NT2/D1 (cell line): ENCODE measurements around the gene ENO2.
A peak's percentile ranks its signal among the peaks of the same experiment; 100 is the strongest.

Experiments
- DNase-seq: peaks from one replicate; pipeline ENCODE4 v3.0.0-alpha.2; 2011; ENCODE audit warnings: low read depth, low spot score
- H3K27me3 ChIP-seq: 2 replicates; pipeline ENCODE4 v1.6.0; 2011; ENCODE audit warnings: mild to moderate bottlenecking; ENCODE audit not compliant: insufficient read length, insufficient read depth
- H3K36me3 ChIP-seq: 2 replicates; pipeline ENCODE4 v1.6.1; 2011; ENCODE audit warnings: mild to moderate bottlenecking, low read length, mixed read lengths; ENCODE audit not compliant: insufficient read depth, insufficient read length
- H3K4me1 ChIP-seq: 2 replicates; pipeline ENCODE4 v1.5.1; 2011; ENCODE audit not compliant: insufficient read depth, insufficient read length
- H3K4me3 ChIP-seq: 2 replicates; pipeline ENCODE4 v1.5.1; 2011; ENCODE audit warnings: low read depth; ENCODE audit not compliant: insufficient read length
- H3K9ac ChIP-seq: 2 replicates; pipeline ENCODE4 v1.6.0; 2011; ENCODE audit warnings: low read depth; ENCODE audit not compliant: insufficient read length
- H3K9me3 ChIP-seq: 2 replicates; pipeline ENCODE4 v1.5.1; 2011; ENCODE audit warnings: mild to moderate bottlenecking, low read length; ENCODE audit not compliant: insufficient read depth
- SUZ12 ChIP-seq: IDR thresholded peaks from 2 replicates; pipeline ENCODE4 v1.6.1; 2011; ENCODE audit not compliant: insufficient read length, insufficient read depth; ENCODE audit errors: extremely low read depth
- YY1 ChIP-seq: IDR thresholded peaks from 2 replicates; pipeline ENCODE4 v1.6.1; 2011; ENCODE audit not compliant: insufficient read length, insufficient read depth
- ZNF274 ChIP-seq: IDR thresholded peaks from 2 replicates; pipeline ENCODE4 v1.6.1; 2011; ENCODE audit warnings: mild to moderate bottlenecking, low read depth, low read length

ENO2 gene

DNA sequence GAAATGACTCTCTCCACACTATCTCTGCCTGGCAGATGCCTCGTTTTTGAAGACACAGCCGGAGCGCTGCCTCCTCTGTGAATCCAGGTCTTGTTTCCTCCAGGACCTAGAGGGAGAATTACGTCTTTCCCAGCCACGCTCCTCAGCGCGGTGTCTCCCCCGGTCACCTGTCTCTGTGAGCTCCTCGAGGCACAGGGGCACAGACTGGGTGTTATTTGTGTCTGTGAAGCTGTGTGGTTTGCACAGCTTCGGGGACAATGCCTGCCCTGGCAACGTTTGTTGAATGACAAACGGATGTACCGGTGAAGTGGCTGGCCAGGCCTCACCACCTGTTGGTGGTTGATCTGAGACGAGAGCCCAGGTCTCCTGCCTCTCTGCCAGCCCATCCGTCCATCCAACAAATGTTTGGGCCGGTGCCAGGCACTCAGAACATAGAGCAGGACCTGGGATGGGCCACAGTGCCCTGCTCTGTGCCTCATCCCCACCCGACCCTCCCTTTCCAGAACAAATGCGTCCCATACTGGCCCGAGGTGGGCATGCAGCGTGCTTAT lies 42.8 kb downstream of the ENO2 start:
- Histone ChIP-seq H3K27me3 (no peaks in the 10 kb centered on the region), H3K4me1 (peaks cover 44% of the 10 kb centered on the region), H3K9ac (no peak overlapping the region), H3K36me3 (peaks cover 8% of the 10 kb centered on the region), H3K4me3 (no peak overlapping the region), H3K9me3 (no peaks in the 10 kb centered on the region)
- DNase-seq, result no peak
- TF ChIP-seq SUZ12 (no peak), YY1 (no peak), ZNF274 (no peak)

DNA sequence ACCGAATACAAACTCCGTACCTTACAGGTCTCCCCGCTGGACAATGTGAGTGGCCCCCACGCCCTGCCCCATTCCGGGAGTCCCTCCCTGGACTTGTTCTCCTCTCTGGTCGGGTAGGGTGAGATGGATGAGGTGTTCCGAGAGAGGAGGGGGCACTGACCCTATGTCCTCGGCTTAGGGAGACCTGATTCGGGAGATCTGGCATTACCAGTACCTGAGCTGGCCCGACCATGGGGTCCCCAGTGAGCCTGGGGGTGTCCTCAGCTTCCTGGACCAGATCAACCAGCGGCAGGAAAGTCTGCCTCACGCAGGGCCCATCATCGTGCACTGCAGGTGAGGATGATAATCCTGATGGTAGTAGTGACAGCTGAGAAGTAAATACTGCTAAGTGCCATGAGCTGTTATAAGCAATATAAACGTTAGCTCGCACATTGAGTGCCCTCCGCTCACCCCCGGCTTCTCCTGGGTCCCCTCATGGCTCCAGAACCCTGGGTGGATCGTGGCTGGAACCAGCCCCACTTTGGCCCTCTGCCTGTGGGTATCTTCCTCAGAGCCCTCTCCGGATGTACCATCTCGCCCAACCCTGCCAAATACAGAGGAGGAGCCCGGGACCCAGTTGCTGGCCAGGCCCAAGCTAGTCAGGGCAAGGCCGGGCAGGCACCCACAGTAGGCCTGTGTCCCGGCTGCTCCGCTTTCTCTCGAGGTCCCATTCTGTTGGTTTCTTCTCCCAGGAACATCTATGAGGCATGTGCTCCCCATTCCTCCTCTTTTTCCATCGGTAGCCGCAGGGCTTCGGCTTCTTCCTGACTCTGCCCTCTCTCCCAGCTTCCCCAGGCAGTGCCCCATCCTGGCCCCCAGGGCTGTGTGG lies 43.6 kb downstream of the ENO2 start:
- Histone ChIP-seq H3K4me1 (peaks cover 44% of the 10 kb centered on the region), H3K9me3 (no peaks in the 10 kb centered on the region), H3K9ac (peak overlapping the region; percentile 42), H3K36me3 (peaks cover 8% of the 10 kb centered on the region), H3K27me3 (no peaks in the 10 kb centered on the region), H3K4me3 (no peak overlapping the region)
- no peak for DNase-seq
- TF ChIP-seq YY1, result no peak
- no peak for TF ChIP-seq SUZ12
- no peak for TF ChIP-seq ZNF274

GRCh38 chr12:6958609-6959057 lies 44.3 kb downstream of the ENO2 start:
- H3K36me3 ChIP-seq, result peaks cover 8% of the 10 kb centered on the region
- H3K9ac ChIP-seq, result peak overlapping the region; percentile 1
- DNase-seq, result no peak
- no peak overlapping the region for H3K4me3 ChIP-seq
- TF ChIP-seq SUZ12 (no peak), YY1 (no peak), ZNF274 (no peak)
- H3K4me1 ChIP-seq, result peaks cover 42% of the 10 kb centered on the region
- no peaks in the 10 kb centered on the region for H3K27me3 ChIP-seq
- H3K9me3 ChIP-seq, result no peaks in the 10 kb centered on the region

DNA sequence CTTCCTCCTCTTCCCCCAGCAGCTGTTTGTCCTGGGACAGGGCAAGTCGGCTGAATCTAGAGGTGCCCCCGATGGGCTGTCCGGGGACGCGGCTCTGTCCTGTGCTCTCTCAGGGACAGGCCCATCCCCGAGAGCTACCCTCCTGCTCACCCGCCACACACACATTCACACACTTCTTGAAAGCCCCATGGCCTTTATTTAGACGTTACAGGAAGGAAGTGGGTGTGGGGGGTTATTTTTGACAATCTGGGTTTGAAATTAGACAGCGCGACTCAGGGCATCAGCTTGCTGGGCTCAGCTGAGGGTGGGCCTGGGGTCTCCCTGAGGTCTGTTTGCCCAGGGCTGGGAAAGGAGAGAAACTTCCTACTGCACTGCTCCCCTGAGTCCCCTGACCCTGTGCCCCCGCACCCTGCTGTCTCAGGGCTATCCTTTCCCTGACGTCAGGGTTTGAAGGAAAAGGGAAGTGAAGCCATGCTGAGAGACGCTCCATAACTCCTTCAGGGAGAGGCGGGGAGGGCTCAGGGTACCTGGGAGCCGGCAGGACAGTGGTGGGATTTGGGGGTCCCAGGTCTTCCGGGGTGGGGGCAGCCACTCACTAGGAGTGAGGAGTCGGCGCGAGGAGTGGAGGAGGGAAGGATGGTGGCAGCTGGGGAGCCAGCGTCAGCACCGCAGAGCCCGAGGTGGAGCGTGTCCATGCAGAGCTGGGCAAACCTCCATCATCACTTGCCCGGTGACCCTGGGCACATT lies 44.9 kb downstream of the ENO2 start:
- H3K9ac ChIP-seq, result peak overlapping the region; percentile 7
- DNase-seq, result no peak
- no peaks in the 10 kb centered on the region for H3K27me3 ChIP-seq
- TF ChIP-seq ZNF274, result no peak
- no peak for TF ChIP-seq SUZ12
- TF ChIP-seq YY1, result no peak
- H3K36me3 ChIP-seq, result peaks cover 14% of the 10 kb centered on the region
- H3K4me3 ChIP-seq, result no peak overlapping the region
- no peaks in the 10 kb centered on the region for H3K9me3 ChIP-seq
- H3K4me1 ChIP-seq, result peaks cover 46% of the 10 kb centered on the region

DNA sequence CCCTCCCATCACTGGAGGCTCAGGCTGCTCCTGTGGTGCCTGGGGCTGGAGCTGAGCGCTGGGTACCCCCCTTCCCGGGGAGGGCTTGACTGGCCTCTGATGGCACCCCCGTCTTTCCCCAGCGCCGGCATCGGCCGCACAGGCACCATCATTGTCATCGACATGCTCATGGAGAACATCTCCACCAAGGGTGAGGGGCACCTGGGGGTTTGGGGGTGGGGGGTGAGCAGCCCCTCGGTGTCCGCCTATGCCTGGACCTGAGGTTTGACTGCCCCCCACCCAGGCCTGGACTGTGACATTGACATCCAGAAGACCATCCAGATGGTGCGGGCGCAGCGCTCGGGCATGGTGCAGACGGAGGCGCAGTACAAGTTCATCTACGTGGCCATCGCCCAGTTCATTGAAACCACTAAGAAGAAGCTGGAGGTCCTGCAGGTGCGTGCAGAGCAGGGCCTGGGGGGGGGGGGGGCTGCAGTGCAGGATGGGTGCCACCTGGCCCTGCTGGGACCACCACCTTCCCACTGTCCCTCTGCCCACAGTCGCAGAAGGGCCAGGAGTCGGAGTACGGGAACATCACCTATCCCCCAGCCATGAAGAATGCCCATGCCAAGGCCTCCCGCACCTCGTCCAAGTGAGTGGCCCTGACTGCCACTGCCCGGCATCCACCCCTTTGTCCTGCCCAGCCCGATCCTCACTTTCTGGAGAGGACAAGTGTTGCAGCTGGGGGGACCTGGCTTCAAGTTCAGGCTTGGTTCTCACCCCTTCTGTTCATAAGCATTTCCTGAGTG lies 45.6 kb downstream of the ENO2 start:
- DNase-seq, result no peak
- no peaks in the 10 kb centered on the region for H3K27me3 ChIP-seq
- H3K4me1 ChIP-seq, result peaks cover 52% of the 10 kb centered on the region
- no peaks in the 10 kb centered on the region for H3K9me3 ChIP-seq
- peak overlapping the region; percentile 86 for H3K9ac ChIP-seq
- no peak overlapping the region for H3K4me3 ChIP-seq
- H3K36me3 ChIP-seq, result peaks cover 21% of the 10 kb centered on the region
- TF ChIP-seq SUZ12 (no peak), ZNF274 (no peak), YY1 (no peak)

- Histone ChIP-seq H3K9ac (peak overlapping the region; percentile 86), H3K4me3 (peak overlapping the region; percentile 47), H3K27me3 (no peaks in the 10 kb centered on the region), H3K9me3 (no peaks in the 10 kb centered on the region), H3K36me3 (peaks cover 29% of the 10 kb centered on the region), H3K4me1 (peaks cover 59% of the 10 kb centered on the region)
- DNase-seq, result no peak
- no peak for TF ChIP-seq SUZ12
- TF ChIP-seq ZNF274, result no peak
- no peak for TF ChIP-seq YY1
Measured at GRCh38 chr12:6960593-6961277, 46.4 kb downstream of the ENO2 start.
